Fibroblast of peridontal ligament (primary cell): ENCODE measurements around the gene NPAS2.
A peak's percentile ranks its signal among the peaks of the same experiment; 100 is the strongest.

ENCODE experiments used
- DNase-seq: peaks from one replicate; pipeline ENCODE4 v3.0.0-alpha.2; 2010; ENCODE audit errors: extremely low read depth

NPAS2 gene

GRCh38 chr2:100968146-100969145, 148.5 kb downstream of the NPAS2 start:
- no peak for DNase-seq

- DNase-seq, result no peak
These were observed 150.1 kb downstream of the NPAS2 start for GRCh38 chr2:100969998-100970397.

GRCh38 chr2:100971221-100971620, 151.3 kb downstream of the NPAS2 start:
- DNase-seq, result no peak

GRCh38 chr2:100972452-100972851, 152.5 kb downstream of the NPAS2 start:
- no peak for DNase-seq

GRCh38 chr2:100974712-100975520, 155.0 kb downstream of the NPAS2 start:
- no peak for DNase-seq

GRCh38 chr2:100975521-100975785, 155.5 kb downstream of the NPAS2 start:
- DNase-seq, result no peak

GRCh38 chr2:100976061-100976460, 156.1 kb downstream of the NPAS2 start:
- no peak for DNase-seq

- peak; percentile 14 for DNase-seq
These were observed 156.9 kb downstream of the NPAS2 start for GRCh38 chr2:100976645-100977391.

GRCh38 chr2:100977511-100977910, 157.6 kb downstream of the NPAS2 start:
- DNase-seq, result no peak

- DNase-seq, result peak; percentile 6
These were observed 158.7 kb downstream of the NPAS2 start for GRCh38 chr2:100978582-100979191.

- DNase-seq, result no peak
These were observed 160.1 kb downstream of the NPAS2 start for GRCh38 chr2:100980046-100980445.

- DNase-seq, result no peak
These were observed 161.1 kb downstream of the NPAS2 start for GRCh38 chr2:100981011-100981410.

GRCh38 chr2:100982431-100982861, 162.5 kb downstream of the NPAS2 start:
- DNase-seq, result no peak

- no peak for DNase-seq
These were observed 163.3 kb downstream of the NPAS2 start for GRCh38 chr2:100983201-100983600.

- DNase-seq, result no peak
These were observed 163.9 kb downstream of the NPAS2 start for GRCh38 chr2:100983684-100984310.

- DNase-seq, result peak; percentile 72
These were observed 165.0 kb downstream of the NPAS2 start for GRCh38 chr2:100984892-100985307.

- DNase-seq, result no peak
These were observed 166.2 kb downstream of the NPAS2 start for GRCh38 chr2:100986157-100986556.

- no peak for DNase-seq
These were observed 167.6 kb downstream of the NPAS2 start for GRCh38 chr2:100987536-100987935.

GRCh38 chr2:100987974-100988373, 168.0 kb downstream of the NPAS2 start:
- no peak for DNase-seq

- DNase-seq, result peak; percentile 71
These were observed 168.9 kb downstream of the NPAS2 start for GRCh38 chr2:100988630-100989417.
